ENCODE data around the gene COMMD9. TPM values are rescaled to one million over a fixed set of nuclear protein-coding genes. Genes with fewer than 3 reads are reported as not detected.
A peak's percentile ranks its signal among the peaks of the same experiment; 100 is the strongest.

COMMD9 gene
- total and polyA plus RNA-seq, 2 donors from 2014 or later = 64.7 to 182 TPM

DNA sequence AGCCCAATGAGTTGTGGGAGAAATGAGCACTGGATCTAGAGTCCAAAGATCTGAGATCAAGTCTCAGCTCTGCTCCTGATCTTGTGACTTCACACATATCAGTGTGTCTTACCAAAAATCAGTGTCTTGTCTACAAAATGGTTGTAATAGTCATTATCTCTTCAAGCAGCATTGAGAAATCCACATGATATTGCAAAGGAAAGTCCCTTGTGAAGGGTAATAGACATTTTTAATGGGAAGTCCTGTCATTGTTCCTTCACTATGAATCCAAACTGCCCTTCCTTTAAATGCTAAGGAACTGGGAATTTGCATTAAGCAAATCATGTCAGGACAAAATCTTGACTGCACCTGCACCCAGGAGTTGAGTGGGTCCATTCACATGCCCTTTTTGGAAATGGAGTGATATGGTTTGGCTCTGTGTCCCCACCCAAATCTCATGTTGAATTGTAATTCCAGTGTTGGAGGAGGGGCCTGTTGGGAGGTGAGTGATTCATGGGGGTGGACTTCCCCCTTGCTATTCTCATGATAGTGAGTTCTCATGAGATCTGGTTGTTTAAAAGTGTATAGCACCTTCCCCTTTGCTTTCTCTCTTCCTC is 51.1 kb downstream of the COMMD9 start:
- Histone ChIP-seq H3K4me1 (ENCODE audit: control insufficient read depth in 2 of 3, insufficient read depth in 2 of 3, low read depth in 1 of 3, low read length in 3 of 3) (no peaks in the 10 kb centered on the region), H3K4me3 (ENCODE audit: low read length in 3 of 3) (no peak overlapping the region), H3K36me3 (ENCODE audit: control insufficient read depth in 2 of 3, insufficient read depth in 3 of 3, low read length in 3 of 3) (no peaks in the 10 kb centered on the region), H3K27ac (ENCODE audit: low read depth in 2 of 2, low read length in 2 of 2) (no peak overlapping the region), H3K9ac (ENCODE audit: low read length in 3 of 3) (no peak overlapping the region), H3K27me3 (ENCODE audit: control insufficient read depth, insufficient read depth, low read length) (no peaks in the 10 kb centered on the region), H3K9me3 (ENCODE audit: control insufficient read depth in 2 of 3, insufficient read depth in 1 of 3, low read length in 3 of 3) (no peaks in the 10 kb centered on the region)
- no peak for TF ChIP-seq CTCF (IDR thresholded peaks at IDR 0.05; ENCODE audit: borderline replicate concordance, extremely low read depth, insufficient read depth)
- DNase-seq = no peak
- intact Hi-C loops (cut with DNase I) = no loop called here
- FAIRE-seq = no peak

DNA sequence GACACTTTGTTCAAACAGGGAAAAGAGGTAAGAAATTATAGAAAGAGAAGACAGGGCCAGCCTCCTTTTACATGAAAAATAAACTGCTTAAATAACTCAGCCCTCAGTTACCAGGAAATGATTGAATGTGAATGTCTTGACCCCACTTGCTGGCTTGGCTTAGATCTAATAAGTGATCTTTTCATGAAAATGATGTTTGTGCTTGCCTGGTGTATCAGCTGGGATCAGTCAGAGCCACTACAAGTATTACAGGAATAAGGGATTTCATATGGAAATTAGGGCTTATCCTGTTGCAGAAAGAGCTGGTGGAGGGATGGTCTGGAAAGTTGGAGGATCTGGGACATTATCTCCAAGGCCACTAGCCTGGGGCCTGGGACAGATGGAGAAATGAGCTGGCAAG is 51.8 kb downstream of the COMMD9 start:
- no peak overlapping the region for H3K4me3 ChIP-seq (ENCODE audit: low read length in 3 of 3)
- H3K4me1 ChIP-seq (ENCODE audit: control insufficient read depth in 2 of 3, insufficient read depth in 2 of 3, low read depth in 1 of 3, low read length in 3 of 3) = peaks cover 0 to 2% (median 0%) of the 10 kb centered on the region in 3 donors
- H3K9ac ChIP-seq (ENCODE audit: low read length in 3 of 3) = no peak overlapping the region
- peak in 1 of 5 donors; percentile 66 for DNase-seq
- no peak overlapping the region for H3K27ac ChIP-seq (ENCODE audit: low read depth in 2 of 2, low read length in 2 of 2)
- intact Hi-C loops (cut with DNase I) = no loop called here
- H3K9me3 ChIP-seq (ENCODE audit: control insufficient read depth in 2 of 3, insufficient read depth in 1 of 3, low read length in 3 of 3) = no peaks in the 10 kb centered on the region
- H3K27me3 ChIP-seq (ENCODE audit: control insufficient read depth, insufficient read depth, low read length) = no peaks in the 10 kb centered on the region
- no peak for FAIRE-seq
- H3K36me3 ChIP-seq (ENCODE audit: control insufficient read depth in 2 of 3, insufficient read depth in 3 of 3, low read length in 3 of 3) = no peaks in the 10 kb centered on the region
- no peak for TF ChIP-seq CTCF (IDR thresholded peaks at IDR 0.05; ENCODE audit: borderline replicate concordance, extremely low read depth, insufficient read depth)

DNA sequence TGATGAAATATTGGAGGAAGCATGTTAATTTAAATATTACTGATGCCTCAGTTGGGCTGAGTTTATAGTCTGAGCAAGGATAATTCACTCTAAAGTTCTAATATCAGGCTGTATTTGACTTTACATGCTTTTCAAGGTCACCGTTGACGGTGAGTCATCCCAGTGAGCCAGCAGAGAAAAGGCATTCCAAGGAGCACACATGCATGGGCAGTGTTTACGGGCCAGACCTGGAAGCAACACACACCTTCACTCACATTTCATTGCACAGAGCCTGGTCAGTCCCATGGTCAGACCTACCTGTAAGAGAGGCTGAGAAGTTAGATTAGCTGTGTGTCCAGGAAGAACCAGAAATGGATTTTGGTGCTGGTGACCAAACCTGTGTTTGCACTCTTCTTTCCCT is 53.5 kb downstream of the COMMD9 start:
- FAIRE-seq (no peak), DNase-seq (no peak)
- Histone ChIP-seq H3K9me3 (ENCODE audit: control insufficient read depth in 2 of 3, insufficient read depth in 1 of 3, low read length in 3 of 3) (no peaks in the 10 kb centered on the region), H3K27me3 (ENCODE audit: control insufficient read depth, insufficient read depth, low read length) (no peaks in the 10 kb centered on the region), H3K4me1 (ENCODE audit: control insufficient read depth in 2 of 3, insufficient read depth in 2 of 3, low read depth in 1 of 3, low read length in 3 of 3) (peaks cover 0 to 8% (median 2%) of the 10 kb centered on the region in 3 donors), H3K4me3 (ENCODE audit: low read length in 3 of 3) (no peak overlapping the region), H3K27ac (ENCODE audit: low read depth in 2 of 2, low read length in 2 of 2) (no peak overlapping the region), H3K9ac (ENCODE audit: low read length in 3 of 3) (no peak overlapping the region), H3K36me3 (ENCODE audit: control insufficient read depth in 2 of 3, insufficient read depth in 3 of 3, low read length in 3 of 3) (no peaks in the 10 kb centered on the region)
- no peak for TF ChIP-seq CTCF (IDR thresholded peaks at IDR 0.05; ENCODE audit: borderline replicate concordance, extremely low read depth, insufficient read depth)
- intact Hi-C loops (cut with DNase I) = no loop called here

GRCh38 chr11:36234825-36235224 is 54.4 kb downstream of the COMMD9 start:
- Histone ChIP-seq H3K4me3 (ENCODE audit: low read length in 3 of 3) (no peak overlapping the region), H3K27ac (ENCODE audit: low read depth in 2 of 2, low read length in 2 of 2) (no peak overlapping the region), H3K36me3 (ENCODE audit: control insufficient read depth in 2 of 3, insufficient read depth in 3 of 3, low read length in 3 of 3) (no peaks in the 10 kb centered on the region), H3K9me3 (ENCODE audit: control insufficient read depth in 2 of 3, insufficient read depth in 1 of 3, low read length in 3 of 3) (no peaks in the 10 kb centered on the region), H3K4me1 (ENCODE audit: control insufficient read depth in 2 of 3, insufficient read depth in 2 of 3, low read depth in 1 of 3, low read length in 3 of 3) (peaks cover 0 to 17% (median 2%) of the 10 kb centered on the region in 3 donors), H3K9ac (ENCODE audit: low read length in 3 of 3) (no peak overlapping the region), H3K27me3 (ENCODE audit: control insufficient read depth, insufficient read depth, low read length) (no peaks in the 10 kb centered on the region)
- intact Hi-C loops (cut with DNase I) = no loop called here
- FAIRE-seq = no peak
- DNase-seq = no peak
- no peak for TF ChIP-seq CTCF (IDR thresholded peaks at IDR 0.05; ENCODE audit: borderline replicate concordance, extremely low read depth, insufficient read depth)
